SKM-1 (cell line): Measurements from ENCODE around the gene AIF1.

Experiments
- DNase-seq: peaks from one replicate; lab custom pipeline; 2025; ENCODE audit not compliant: unreplicated experiment; lab: John Stamatoyannopoulos, UW

Gene AIF1

GRCh38 chr6:31663126-31663960, 48.3 kb downstream of the AIF1 start:
- DNase-seq, result no peak

GRCh38 chr6:31663961-31664789, 49.1 kb downstream of the AIF1 start:
- DNase-seq, result no peak

GRCh38 chr6:31664790-31665500, 49.9 kb downstream of the AIF1 start, which contains the start of gene GPANK1:
Gene GPANK1 (minus strand): TSS chr6:31664997. CDS start chr6:31664478, 519 bp downstream.
- peak; percentile 87 for DNase-seq

GRCh38 chr6:31665501-31666336, 50.7 kb downstream of the AIF1 start, which contains the start of gene CSNK2B:
Gene CSNK2B (plus strand): TSS chr6:31666080. CDS start chr6:31666832, 752 bp downstream.
- peak; percentile 97 for DNase-seq

- DNase-seq, result no peak
Observed at GRCh38 chr6:31666337-31666965, 51.4 kb downstream of the AIF1 start.
